HepG2 (cell line): ENCODE data around the gene ERICH6. TPM values are rescaled to one million over a fixed set of nuclear protein-coding genes. Genes with fewer than 3 reads are reported as not detected.

ENCODE experiments used
- ATF2 ChIP-seq: sonication (generic); formaldehyde crosslinking; IDR thresholded peaks from 2 replicates; pipeline ENCODE4 v1.4.0; 2020; ENCODE audit warnings: missing genetic modification reagents
- GZF1 ChIP-seq: sonication (generic); formaldehyde crosslinking; IDR thresholded peaks from 2 replicates; pipeline ENCODE4 v1.5.1; 2020; ENCODE audit warnings: mild to moderate bottlenecking, missing genetic modification reagents
- KMT2B ChIP-seq: IDR thresholded peaks from 2 replicates; pipeline ENCODE4 v1.6.1; 2016; ENCODE audit warnings: missing genetic modification reagents, missing compliant biosample characterization
- MXI1 ChIP-seq: IDR thresholded peaks from 3 replicates; pipeline ENCODE4 v1.6.1; 2012; ENCODE audit warnings: low read depth, low read length, inconsistent platforms, borderline replicate concordance
- SKI ChIP-seq: fragments of 450-650 bp; IDR thresholded peaks from one replicate; pipeline ENCODE4 v1.6.1; 2018; ENCODE audit warnings: mild to moderate bottlenecking; ENCODE audit not compliant: partially characterized antibody
- SP4 ChIP-seq: sonication (generic); formaldehyde crosslinking; IDR thresholded peaks from 2 replicates; pipeline ENCODE4 v1.8.1; 2023; ENCODE audit warnings: mild to moderate bottlenecking, missing genetic modification reagents
- ZNF430 ChIP-seq: sonication (generic); formaldehyde crosslinking; IDR thresholded peaks from 2 replicates; pipeline ENCODE4 v1.9.0; 2021; ENCODE audit warnings: mild to moderate bottlenecking, missing genetic modification reagents
- ZNF646 ChIP-seq: sonication (generic); formaldehyde crosslinking; IDR thresholded peaks from 2 replicates; pipeline ENCODE4 v1.9.0; 2021; ENCODE audit warnings: mild to moderate bottlenecking, missing genetic modification reagents
- ZNF816 ChIP-seq: sonication (generic); formaldehyde crosslinking; IDR thresholded peaks from 2 replicates; pipeline ENCODE4 v1.8.0; 2022; ENCODE audit warnings: missing genetic modification reagents, mild to moderate bottlenecking, borderline replicate concordance
- polyA plus RNA-seq, 8 experiments: library from polyadenylated mRNA; depleted of rRNA in 3 of 8; stranded (reverse) in 7 of 8; unstranded in 1 of 8; fragments of >200 nt; fragmentation: Illumina TruSeq in 4 of 8; extraction: Trizol in 4 of 8; gene quantifications; 2 replicates each; pipeline versions ENCODE4 v1.2.1 to v1.2.3, GENCODE V29; 2011 to 2016; ENCODE audit warnings: low read depth in 4 of 8, missing spikeins in 1 of 8, mixed read lengths in 1 of 8; ENCODE audit not compliant: insufficient read depth in 1 of 8
- total RNA-seq, 5 experiments: library from RNA; depleted of rRNA; stranded (reverse); fragments of >200 nt; fragmentation: Illumina TruSeq; extraction: Trizol; gene quantifications; 2 replicates each; pipeline ENCODE4 v1.2.3, GENCODE V29; 2016; ENCODE audit warnings: low read depth in 1 of 5
- TF ChIP-seq, protein P1 (sequence below): sonication (generic); formaldehyde crosslinking; IDR thresholded peaks from 2 replicates; pipeline ENCODE4 v1.5.0; 2020; ENCODE audit warnings: missing genetic modification reagents
- TF ChIP-seq, protein P2 (sequence below): sonication (generic); formaldehyde crosslinking; IDR thresholded peaks from 2 replicates; pipeline ENCODE4 v1.4.0; 2020; ENCODE audit warnings: missing genetic modification reagents, mild to moderate bottlenecking, borderline replicate concordance
- TF ChIP-seq, protein P3 (sequence below): sonication (generic); formaldehyde crosslinking; IDR thresholded peaks from 2 replicates; pipeline ENCODE4 v1.8.0; 2022; ENCODE audit warnings: mild to moderate bottlenecking, missing genetic modification reagents, moderate library complexity

Gene ERICH6
- total and polyA plus RNA-seq, 2 of the 13 experiments (the other 11 are each of a cell fraction or from before 2014, with no cell fraction given), result 0.03 TPM; not detected in 1

- TF ChIP-seq ATF2 (CRISPR knock-in tag) (peak; percentile 97), MXI1 (no peak), GZF1 (CRISPR knock-in tag) (no peak; the same call in 1 of the 2 replicates), SKI (peak; percentile 70), ZNF646 (no peak), SP4 (CRISPR knock-in tag) (no peak), ZNF430 (peak; percentile 86; the same call in 1 of the 2 replicates), ZNF816 (CRISPR knock-in tag) (no peak), KMT2B (CRISPR knock-in tag) (0 out of 2 replicates have a peak, but pooled peaks have one; percentile 25)
- TF ChIP-seq, protein P1, sequence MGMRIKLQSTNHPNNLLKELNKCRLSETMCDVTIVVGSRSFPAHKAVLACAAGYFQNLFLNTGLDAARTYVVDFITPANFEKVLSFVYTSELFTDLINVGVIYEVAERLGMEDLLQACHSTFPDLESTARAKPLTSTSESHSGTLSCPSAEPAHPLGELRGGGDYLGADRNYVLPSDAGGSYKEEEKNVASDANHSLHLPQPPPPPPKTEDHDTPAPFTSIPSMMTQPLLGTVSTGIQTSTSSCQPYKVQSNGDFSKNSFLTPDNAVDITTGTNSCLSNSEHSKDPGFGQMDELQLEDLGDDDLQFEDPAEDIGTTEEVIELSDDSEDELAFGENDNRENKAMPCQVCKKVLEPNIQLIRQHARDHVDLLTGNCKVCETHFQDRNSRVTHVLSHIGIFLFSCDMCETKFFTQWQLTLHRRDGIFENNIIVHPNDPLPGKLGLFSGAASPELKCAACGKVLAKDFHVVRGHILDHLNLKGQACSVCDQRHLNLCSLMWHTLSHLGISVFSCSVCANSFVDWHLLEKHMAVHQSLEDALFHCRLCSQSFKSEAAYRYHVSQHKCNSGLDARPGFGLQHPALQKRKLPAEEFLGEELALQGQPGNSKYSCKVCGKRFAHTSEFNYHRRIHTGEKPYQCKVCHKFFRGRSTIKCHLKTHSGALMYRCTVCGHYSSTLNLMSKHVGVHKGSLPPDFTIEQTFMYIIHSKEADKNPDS (CRISPR knock-in tag), result peak; percentile 86
- TF ChIP-seq, protein P2, sequence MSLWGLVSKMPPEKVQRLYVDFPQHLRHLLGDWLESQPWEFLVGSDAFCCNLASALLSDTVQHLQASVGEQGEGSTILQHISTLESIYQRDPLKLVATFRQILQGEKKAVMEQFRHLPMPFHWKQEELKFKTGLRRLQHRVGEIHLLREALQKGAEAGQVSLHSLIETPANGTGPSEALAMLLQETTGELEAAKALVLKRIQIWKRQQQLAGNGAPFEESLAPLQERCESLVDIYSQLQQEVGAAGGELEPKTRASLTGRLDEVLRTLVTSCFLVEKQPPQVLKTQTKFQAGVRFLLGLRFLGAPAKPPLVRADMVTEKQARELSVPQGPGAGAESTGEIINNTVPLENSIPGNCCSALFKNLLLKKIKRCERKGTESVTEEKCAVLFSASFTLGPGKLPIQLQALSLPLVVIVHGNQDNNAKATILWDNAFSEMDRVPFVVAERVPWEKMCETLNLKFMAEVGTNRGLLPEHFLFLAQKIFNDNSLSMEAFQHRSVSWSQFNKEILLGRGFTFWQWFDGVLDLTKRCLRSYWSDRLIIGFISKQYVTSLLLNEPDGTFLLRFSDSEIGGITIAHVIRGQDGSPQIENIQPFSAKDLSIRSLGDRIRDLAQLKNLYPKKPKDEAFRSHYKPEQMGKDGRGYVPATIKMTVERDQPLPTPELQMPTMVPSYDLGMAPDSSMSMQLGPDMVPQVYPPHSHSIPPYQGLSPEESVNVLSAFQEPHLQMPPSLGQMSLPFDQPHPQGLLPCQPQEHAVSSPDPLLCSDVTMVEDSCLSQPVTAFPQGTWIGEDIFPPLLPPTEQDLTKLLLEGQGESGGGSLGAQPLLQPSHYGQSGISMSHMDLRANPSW (CRISPR knock-in tag), result peak; percentile 77; the same call in 1 of the 2 replicates
- TF ChIP-seq, protein P3, sequence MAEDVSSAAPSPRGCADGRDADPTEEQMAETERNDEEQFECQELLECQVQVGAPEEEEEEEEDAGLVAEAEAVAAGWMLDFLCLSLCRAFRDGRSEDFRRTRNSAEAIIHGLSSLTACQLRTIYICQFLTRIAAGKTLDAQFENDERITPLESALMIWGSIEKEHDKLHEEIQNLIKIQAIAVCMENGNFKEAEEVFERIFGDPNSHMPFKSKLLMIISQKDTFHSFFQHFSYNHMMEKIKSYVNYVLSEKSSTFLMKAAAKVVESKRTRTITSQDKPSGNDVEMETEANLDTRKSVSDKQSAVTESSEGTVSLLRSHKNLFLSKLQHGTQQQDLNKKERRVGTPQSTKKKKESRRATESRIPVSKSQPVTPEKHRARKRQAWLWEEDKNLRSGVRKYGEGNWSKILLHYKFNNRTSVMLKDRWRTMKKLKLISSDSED, result no peak
These were observed 33.4 kb upstream of the ERICH6 start (continued) for GRCh38 chr3:150736903-150737832.
